ENCODE measurements around the gene RAB10. TPM values are rescaled to one million over a fixed set of nuclear protein-coding genes. Genes with fewer than 3 reads are reported as not detected.

Gene RAB10
- total and polyA plus RNA-seq, 9 of the 15 experiments (the other 6 are each of a cell fraction or from before 2014, with no cell fraction given): 25.1 to 214 (median 157) TPM

DNA sequence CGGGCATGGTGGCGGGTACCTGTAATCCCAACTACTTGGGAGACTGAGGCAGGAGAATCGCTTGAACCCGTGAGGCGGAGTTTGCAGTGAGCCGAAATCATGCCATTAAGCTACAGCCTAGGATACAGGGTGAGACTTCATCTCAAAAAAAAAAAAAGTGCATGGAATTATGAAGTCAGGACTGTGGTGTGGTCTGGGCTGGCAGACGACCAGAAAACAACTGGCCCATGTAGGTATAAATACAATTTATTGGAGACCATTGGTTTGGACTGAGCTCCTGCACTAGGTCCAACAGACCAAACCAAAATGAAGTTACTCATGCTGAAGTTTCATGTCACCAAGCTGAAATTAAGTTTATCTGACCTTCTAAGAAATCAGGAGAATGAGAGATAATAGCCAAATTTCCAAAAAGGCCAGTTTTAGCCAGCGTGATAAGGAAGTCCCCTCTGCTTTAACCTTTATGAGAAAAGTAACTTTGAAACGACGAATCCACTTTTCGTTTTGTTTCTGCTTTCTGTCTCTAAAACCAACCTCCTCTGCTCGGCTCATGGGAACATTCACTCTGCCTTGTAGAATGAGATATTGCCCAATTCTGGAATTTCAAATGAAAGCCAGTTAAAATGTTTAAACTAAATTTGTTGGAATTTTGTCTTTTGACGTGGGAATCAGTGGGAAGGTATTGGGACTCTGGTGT, 17.7 kb upstream of the RAB10 start:
- DNase-seq (ENCODE audit: extremely low read depth in 1 of 4, low spot score in 3 of 4) (no peak), FAIRE-seq (no peak), ATAC-seq (no peak)
- in situ Hi-C loops (cut with MboI): no loop called here
- POLR2A ChIA-PET: interaction anchor here (0.6 to 2.8 kb wide), 3 partner anchors 12 to 1438 kb away, joined by 3 to 19 read pairs (median 4); partner anchors contain the start of gene RAB10
- Histone ChIP-seq H3K27ac (ENCODE audit: extremely low read depth, low read depth, low read length) (no peak overlapping the region), H3K27me3 (ENCODE audit: control insufficient read depth in 2 of 2, insufficient read depth in 2 of 2, low read length in 2 of 2) (no peaks in the 10 kb centered on the region), H3K9me3 (replicated peaks; ENCODE audit: control insufficient read depth, insufficient read depth, low read depth, low read length) (no peaks in the 10 kb centered on the region), H3K4me2 (ENCODE audit: insufficient read depth, low read length) (no peak overlapping the region), H3K4me1 (replicated peaks in 1 of 2; ENCODE audit: control insufficient read depth in 2 of 2, insufficient read depth in 2 of 2, low read length in 2 of 2) (peaks cover 17 to 29% of the 10 kb centered on the region in 2 experiments; a peak in 4 of 5 replicates), H3K9me1 (ENCODE audit: control insufficient read depth, insufficient read depth, low read length) (no peaks in the 10 kb centered on the region), H3K79me2 (ENCODE audit: control insufficient read depth, insufficient read depth, low read length) (no peaks in the 10 kb centered on the region), H3K9ac (ENCODE audit: insufficient read depth in 1 of 2, low read depth in 2 of 2, low read length in 2 of 2) (no peak overlapping the region), H3K36me3 (ENCODE audit: control insufficient read depth, insufficient read depth, low read length) (no peaks in the 10 kb centered on the region; the same call in 2 of the 3 replicates), H2AFZ (ENCODE audit: low read depth, low read length) (no peak overlapping the region), H3K4me3 (no peak overlapping the region), H4K20me1 (replicated peaks; ENCODE audit: control insufficient read depth, insufficient read depth, low read length) (no peaks in the 10 kb centered on the region)
- 67% methylated on average over 13 of the region's 13 CpGs for WGBS (ENCODE audit: insufficient coverage, low coverage, missing lambda C conversion rate)
- CTCF ChIA-PET (ENCODE audit: low intra/inter-chr PET ratio): no interaction called here
- no TSS peak for BruUV-seq (replicated peaks)
- intact Hi-C loops (cut with micrococcal nuclease): no loop called here
- TF ChIP-seq MCM5 (IDR thresholded peaks at IDR 0.05; ENCODE audit: low read depth) (no peak), TBL1XR1 (IDR thresholded peaks at IDR 0.05; ENCODE audit: low read length in 2 of 2) (no peak), PBX2 (CRISPR knock-in tag; IDR thresholded peaks at IDR 0.05; ENCODE audit: low read depth) (no peak), PBX2 (tag; conservative IDR thresholded peaks at IDR 0.05; ENCODE audit: low read depth) (no peak), RCOR1 (IDR thresholded peaks at IDR 0.05; ENCODE audit: borderline replicate concordance in 1 of 2, low read depth in 2 of 2, low read length in 2 of 2) (no peak), ZNF444 (CRISPR knock-in tag; IDR thresholded peaks at IDR 0.05) (no peak), MYNN (IDR thresholded peaks at IDR 0.05) (no peak), MYNN (CRISPR knock-in tag; IDR thresholded peaks at IDR 0.05) (no peak), ZNF280A (IDR thresholded peaks at IDR 0.05; ENCODE audit: low read depth, partially characterized antibody) (no peak), ZNF77 (CRISPR knock-in tag; IDR thresholded peaks at IDR 0.05) (no peak), SLC30A9 (CRISPR knock-in tag; IDR thresholded peaks at IDR 0.05) (no peak), U2AF2 (optimal IDR thresholded peaks at IDR 0.05; ENCODE audit: low read depth, low read length) (no peak), BRCA1 (IDR thresholded peaks at IDR 0.05) (no peak), BRCA1 (CRISPR knock-in tag; IDR thresholded peaks at IDR 0.05) (no peak), PHF20 (IDR thresholded peaks at IDR 0.05; ENCODE audit: partially characterized antibody) (no peak), ZNF507 (tag; conservative IDR thresholded peaks at IDR 0.05) (no peak), SREBF1 (IDR thresholded peaks at IDR 0.05; ENCODE audit: borderline replicate concordance, low read depth, low read length) (no peak)
- TF ChIP-seq, protein P1, sequence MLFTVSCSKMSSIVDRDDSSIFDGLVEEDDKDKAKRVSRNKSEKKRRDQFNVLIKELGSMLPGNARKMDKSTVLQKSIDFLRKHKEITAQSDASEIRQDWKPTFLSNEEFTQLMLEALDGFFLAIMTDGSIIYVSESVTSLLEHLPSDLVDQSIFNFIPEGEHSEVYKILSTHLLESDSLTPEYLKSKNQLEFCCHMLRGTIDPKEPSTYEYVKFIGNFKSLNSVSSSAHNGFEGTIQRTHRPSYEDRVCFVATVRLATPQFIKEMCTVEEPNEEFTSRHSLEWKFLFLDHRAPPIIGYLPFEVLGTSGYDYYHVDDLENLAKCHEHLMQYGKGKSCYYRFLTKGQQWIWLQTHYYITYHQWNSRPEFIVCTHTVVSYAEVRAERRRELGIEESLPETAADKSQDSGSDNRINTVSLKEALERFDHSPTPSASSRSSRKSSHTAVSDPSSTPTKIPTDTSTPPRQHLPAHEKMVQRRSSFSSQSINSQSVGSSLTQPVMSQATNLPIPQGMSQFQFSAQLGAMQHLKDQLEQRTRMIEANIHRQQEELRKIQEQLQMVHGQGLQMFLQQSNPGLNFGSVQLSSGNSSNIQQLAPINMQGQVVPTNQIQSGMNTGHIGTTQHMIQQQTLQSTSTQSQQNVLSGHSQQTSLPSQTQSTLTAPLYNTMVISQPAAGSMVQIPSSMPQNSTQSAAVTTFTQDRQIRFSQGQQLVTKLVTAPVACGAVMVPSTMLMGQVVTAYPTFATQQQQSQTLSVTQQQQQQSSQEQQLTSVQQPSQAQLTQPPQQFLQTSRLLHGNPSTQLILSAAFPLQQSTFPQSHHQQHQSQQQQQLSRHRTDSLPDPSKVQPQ (CRISPR knock-in tag; IDR thresholded peaks at IDR 0.05; ENCODE audit: borderline replicate concordance): no peak
